ENCODE results near the gene NXF1. TPM values are rescaled to one million over a fixed set of nuclear protein-coding genes. Genes with fewer than 3 reads are reported as not detected.
A peak's percentile ranks its signal among the peaks of the same experiment; 100 is the strongest.

The NXF1 gene
- total and polyA plus RNA-seq, 2 of the 13 experiments (the other 11 are each of a cell fraction or from before 2014, with no cell fraction given), result 30.4 to 30.9 TPM

DNA sequence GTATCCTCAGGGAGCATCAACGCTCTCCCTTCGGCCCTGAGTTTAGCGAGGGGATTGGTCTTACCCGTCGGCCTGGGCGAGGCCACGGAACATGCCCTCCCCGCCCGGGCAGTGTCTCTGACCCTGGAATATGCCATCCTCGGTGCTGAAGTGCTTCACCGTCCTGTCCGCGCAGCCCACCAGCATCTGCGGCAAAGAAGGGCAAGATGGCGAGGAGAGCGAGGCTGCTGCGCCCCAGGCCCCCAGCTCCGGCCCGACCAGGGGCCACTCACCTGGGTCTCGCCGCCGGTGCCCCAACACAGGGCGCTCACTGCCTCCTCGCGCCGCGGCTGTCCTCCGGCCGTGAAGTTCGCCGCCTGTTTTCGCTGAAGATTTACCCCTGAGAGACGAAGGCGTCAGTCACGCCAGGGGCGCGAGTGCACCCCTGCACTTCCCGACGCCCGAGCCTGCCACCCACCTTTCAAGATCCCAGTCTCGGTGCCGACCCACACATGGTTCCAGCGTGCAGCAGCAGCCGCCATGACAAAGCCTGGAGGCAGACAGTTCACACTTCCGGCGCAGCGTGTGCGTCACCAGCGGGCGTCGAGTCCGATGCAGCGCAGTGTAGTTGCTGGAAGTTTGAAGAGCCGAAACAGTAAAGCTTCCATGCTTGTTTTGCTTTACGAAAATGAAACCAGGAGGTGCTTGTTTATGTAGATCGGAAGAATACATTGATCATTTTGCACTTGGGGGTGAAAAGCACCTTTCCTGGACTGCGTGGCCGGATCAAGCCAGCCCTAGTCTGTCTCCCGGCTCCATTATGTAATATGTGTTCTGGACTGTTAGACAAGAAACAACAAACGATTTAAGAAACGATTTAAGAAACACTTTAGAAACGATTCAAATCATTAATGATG lies 34.1 kb upstream of the NXF1 start, which contains the start of gene WDR74 (continued):
- peak; percentile 98 for TF ChIP-seq TAF1 (CRISPR knock-in tag; IDR thresholded peaks at IDR 0.05)
- TF ChIP-seq, protein P1, sequence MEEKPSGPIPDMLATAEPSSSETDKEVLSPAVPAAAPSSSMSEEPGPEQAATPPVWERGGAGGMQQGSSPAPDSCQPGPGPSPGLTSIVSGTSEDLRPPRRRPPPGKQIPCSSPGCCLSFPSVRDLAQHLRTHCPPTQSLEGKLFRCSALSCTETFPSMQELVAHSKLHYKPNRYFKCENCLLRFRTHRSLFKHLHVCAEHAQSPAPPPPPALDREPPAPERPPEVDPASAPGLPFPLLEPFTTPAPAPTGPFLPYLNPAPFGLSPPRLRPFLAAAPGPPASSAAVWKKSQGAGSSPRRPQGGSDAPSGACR (CRISPR knock-in tag; IDR thresholded peaks at IDR 0.05), result no peak; the same call in 1 of the 2 replicates
- TF ChIP-seq ELF1 (CRISPR knock-in tag; IDR thresholded peaks at IDR 0.05), result peak; percentile 99
- TF ChIP-seq ZMYM3 (CRISPR knock-in tag; IDR thresholded peaks at IDR 0.05), result no peak
- TF ChIP-seq, protein P2, sequence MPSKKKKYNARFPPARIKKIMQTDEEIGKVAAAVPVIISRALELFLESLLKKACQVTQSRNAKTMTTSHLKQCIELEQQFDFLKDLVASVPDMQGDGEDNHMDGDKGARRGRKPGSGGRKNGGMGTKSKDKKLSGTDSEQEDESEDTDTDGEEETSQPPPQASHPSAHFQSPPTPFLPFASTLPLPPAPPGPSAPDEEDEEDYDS (CRISPR knock-in tag; IDR thresholded peaks at IDR 0.05), result peak; percentile 75
- TF ChIP-seq RCOR2 (CRISPR knock-in tag; IDR thresholded peaks at IDR 0.05), result peak; percentile 39; the same call in 1 of the 2 replicates
- no peak for TF ChIP-seq ZNF3 (CRISPR knock-in tag; IDR thresholded peaks at IDR 0.05)
- TF ChIP-seq SRSF4 (IDR thresholded peaks at IDR 0.05; ENCODE audit: low read depth, low read length, poor library complexity, severe bottlenecking), result no peak
- TF ChIP-seq SALL1 (CRISPR knock-in tag; IDR thresholded peaks at IDR 0.05), result peak; percentile 82; the same call in 1 of the 2 replicates
- TF ChIP-seq, protein P3, sequence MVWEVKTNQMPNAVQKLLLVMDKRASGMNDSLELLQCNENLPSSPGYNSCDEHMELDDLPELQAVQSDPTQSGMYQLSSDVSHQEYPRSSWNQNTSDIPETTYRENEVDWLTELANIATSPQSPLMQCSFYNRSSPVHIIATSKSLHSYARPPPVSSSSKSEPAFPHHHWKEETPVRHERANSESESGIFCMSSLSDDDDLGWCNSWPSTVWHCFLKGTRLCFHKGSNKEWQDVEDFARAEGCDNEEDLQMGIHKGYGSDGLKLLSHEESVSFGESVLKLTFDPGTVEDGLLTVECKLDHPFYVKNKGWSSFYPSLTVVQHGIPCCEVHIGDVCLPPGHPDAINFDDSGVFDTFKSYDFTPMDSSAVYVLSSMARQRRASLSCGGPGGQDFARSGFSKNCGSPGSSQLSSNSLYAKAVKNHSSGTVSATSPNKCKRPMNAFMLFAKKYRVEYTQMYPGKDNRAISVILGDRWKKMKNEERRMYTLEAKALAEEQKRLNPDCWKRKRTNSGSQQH (CRISPR knock-in tag; IDR thresholded peaks at IDR 0.05; ENCODE audit: low read depth), result peak; percentile 81; the same call in 1 of the 2 replicates
- TF ChIP-seq, protein P4, sequence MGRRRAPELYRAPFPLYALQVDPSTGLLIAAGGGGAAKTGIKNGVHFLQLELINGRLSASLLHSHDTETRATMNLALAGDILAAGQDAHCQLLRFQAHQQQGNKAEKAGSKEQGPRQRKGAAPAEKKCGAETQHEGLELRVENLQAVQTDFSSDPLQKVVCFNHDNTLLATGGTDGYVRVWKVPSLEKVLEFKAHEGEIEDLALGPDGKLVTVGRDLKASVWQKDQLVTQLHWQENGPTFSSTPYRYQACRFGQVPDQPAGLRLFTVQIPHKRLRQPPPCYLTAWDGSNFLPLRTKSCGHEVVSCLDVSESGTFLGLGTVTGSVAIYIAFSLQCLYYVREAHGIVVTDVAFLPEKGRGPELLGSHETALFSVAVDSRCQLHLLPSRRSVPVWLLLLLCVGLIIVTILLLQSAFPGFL (CRISPR knock-in tag; IDR thresholded peaks at IDR 0.05), result 0 out of 2 replicates have a peak, but pooled peaks have one; percentile 22
- TF ChIP-seq ZC3H4 (CRISPR knock-in tag; IDR thresholded peaks at IDR 0.05; ENCODE audit: borderline replicate concordance), result peak; percentile 83; the same call in 1 of the 2 replicates
- no peak for TF ChIP-seq DNMT1 (CRISPR knock-in tag; IDR thresholded peaks at IDR 0.05)
- TF ChIP-seq ZNF225 (CRISPR knock-in tag; IDR thresholded peaks at IDR 0.05), result no peak; the same call in none of the 2 replicates
- TF ChIP-seq KMT2A (CRISPR knock-in tag; IDR thresholded peaks at IDR 0.05), result peak; percentile 96
- TF ChIP-seq MEF2D (CRISPR knock-in tag; IDR thresholded peaks at IDR 0.05), result peak; percentile 31; the same call in 1 of the 2 replicates
- TF ChIP-seq, protein P5, sequence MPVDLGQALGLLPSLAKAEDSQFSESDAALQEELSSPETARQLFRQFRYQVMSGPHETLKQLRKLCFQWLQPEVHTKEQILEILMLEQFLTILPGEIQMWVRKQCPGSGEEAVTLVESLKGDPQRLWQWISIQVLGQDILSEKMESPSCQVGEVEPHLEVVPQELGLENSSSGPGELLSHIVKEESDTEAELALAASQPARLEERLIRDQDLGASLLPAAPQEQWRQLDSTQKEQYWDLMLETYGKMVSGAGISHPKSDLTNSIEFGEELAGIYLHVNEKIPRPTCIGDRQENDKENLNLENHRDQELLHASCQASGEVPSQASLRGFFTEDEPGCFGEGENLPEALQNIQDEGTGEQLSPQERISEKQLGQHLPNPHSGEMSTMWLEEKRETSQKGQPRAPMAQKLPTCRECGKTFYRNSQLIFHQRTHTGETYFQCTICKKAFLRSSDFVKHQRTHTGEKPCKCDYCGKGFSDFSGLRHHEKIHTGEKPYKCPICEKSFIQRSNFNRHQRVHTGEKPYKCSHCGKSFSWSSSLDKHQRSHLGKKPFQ (CRISPR knock-in tag; IDR thresholded peaks at IDR 0.05; ENCODE audit: insufficient replicate concordance), result peak; percentile 92
- TF ChIP-seq, protein P6, sequence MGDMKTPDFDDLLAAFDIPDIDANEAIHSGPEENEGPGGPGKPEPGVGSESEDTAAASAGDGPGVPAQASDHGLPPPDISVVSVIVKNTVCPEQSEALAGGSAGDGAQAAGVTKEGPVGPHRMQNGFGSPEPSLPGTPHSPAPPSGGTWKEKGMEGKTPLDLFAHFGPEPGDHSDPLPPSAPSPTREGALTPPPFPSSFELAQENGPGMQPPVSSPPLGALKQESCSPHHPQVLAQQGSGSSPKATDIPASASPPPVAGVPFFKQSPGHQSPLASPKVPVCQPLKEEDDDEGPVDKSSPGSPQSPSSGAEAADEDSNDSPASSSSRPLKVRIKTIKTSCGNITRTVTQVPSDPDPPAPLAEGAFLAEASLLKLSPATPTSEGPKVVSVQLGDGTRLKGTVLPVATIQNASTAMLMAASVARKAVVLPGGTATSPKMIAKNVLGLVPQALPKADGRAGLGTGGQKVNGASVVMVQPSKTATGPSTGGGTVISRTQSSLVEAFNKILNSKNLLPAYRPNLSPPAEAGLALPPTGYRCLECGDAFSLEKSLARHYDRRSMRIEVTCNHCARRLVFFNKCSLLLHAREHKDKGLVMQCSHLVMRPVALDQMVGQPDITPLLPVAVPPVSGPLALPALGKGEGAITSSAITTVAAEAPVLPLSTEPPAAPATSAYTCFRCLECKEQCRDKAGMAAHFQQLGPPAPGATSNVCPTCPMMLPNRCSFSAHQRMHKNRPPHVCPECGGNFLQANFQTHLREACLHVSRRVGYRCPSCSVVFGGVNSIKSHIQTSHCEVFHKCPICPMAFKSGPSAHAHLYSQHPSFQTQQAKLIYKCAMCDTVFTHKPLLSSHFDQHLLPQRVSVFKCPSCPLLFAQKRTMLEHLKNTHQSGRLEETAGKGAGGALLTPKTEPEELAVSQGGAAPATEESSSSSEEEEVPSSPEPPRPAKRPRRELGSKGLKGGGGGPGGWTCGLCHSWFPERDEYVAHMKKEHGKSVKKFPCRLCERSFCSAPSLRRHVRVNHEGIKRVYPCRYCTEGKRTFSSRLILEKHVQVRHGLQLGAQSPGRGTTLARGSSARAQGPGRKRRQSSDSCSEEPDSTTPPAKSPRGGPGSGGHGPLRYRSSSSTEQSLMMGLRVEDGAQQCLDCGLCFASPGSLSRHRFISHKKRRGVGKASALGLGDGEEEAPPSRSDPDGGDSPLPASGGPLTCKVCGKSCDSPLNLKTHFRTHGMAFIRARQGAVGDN (CRISPR knock-in tag; IDR thresholded peaks at IDR 0.05), result peak; percentile 91
- no peak for TF ChIP-seq ZNF75D (CRISPR knock-in tag; IDR thresholded peaks at IDR 0.05; ENCODE audit: borderline replicate concordance)
- TF ChIP-seq RFX1 (IDR thresholded peaks at IDR 0.05), result no peak
